Left renal cortex interstitium (tissue), 4 donors: Measurements from ENCODE around the gene MFSD6. TPM values are rescaled to one million over a fixed set of nuclear protein-coding genes. Genes with fewer than 3 reads are reported as not detected.
"Not testable (repeated sequence)": the region's sequence is repeated elsewhere in the genome, so short reads cannot be mapped to it uniquely, and the experiment has no call there.

Source experiments
- DNase-seq, 4 donors: peaks; one replicate each; pipeline ENCODE4 v3.0.0-alpha.2; 2013; ENCODE audit warnings: low read depth in 4 of 4, low spot score in 2 of 4, missing footprints in 1 of 4
- polyA plus RNA-seq, 4 donors: library from polyadenylated mRNA; unstranded; fragments of 120-200 nt; gene quantifications; one replicate each; pipeline ENCODE4 v1.2.1, GENCODE V29; 2013; ENCODE audit not compliant: insufficient read length in 4 of 4

The MFSD6 gene
- polyA plus RNA-seq, result 10 to 100 TPM; 13.2 to 17.2 (median 13.7) TPM

- DNase-seq, result peak in 1 of 4 donors; percentile 13
Observed at GRCh38 chr2:190407662-190408537, at the start of gene MFSD6. MFSD6 (plus strand) TSS chr2:190408355; CDS start chr2:190436030, 27,675 bp downstream.

- not testable (repeated sequence) for DNase-seq
Observed at GRCh38 chr2:190358655-190359448, 49.3 kb upstream of the MFSD6 start.

DNA sequence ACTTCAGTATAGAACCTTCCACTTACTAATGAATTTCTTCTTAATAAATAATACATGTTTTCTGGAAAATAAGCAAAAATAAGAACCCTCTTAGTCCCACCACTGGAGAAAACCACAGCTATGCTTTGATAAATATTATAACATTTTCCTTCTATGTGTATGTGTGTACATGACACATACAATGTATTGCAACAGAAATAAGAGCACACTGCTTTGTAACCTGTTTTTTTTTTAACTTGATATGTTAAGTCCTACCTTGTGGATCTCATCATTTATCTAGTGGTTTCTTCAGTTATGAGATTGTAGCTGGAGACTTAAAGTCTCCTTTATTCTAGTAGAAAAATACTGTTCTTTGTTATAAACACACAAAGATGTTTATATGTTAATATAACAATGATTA, 47.6 kb upstream of the MFSD6 start:
- DNase-seq, result no peak

DNA sequence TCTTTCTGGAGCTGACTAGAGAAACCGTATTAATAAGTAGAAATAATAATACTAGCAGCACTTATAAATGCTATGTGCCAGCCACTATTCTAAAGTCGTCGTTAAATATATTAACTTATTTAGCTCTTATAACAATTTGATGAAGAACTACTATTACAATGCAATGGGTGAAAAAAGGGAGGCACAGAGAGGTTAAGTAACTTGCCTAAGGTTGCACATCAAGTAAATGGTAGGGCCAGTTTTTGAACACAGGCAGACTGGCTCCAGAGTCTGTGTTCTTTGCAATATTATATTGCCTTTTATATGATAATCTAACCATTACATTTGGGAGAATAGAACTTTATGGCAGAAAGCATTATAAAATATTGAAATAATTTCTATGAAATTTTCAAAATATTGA, 47.2 kb upstream of the MFSD6 start:
- DNase-seq, result no peak

DNA sequence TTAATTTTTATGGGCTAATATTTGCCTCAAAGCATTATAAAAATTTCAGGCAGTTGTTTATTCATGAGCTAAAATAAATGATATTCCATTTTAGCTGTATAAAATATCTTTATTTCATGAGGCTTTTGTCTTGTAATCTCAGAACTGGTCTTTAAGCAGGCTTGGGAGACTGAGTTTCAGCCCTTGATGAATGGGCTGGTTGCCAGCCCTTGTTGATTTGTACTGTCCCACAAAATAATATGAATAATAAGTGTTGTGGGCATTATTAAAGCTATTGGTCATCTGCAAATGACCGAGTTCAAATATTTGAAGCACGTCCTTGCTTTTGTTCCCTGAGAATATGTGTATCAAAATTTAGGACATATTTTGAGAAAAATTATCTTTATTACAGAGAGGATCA, 46.6 kb upstream of the MFSD6 start:
- no peak for DNase-seq

DNA sequence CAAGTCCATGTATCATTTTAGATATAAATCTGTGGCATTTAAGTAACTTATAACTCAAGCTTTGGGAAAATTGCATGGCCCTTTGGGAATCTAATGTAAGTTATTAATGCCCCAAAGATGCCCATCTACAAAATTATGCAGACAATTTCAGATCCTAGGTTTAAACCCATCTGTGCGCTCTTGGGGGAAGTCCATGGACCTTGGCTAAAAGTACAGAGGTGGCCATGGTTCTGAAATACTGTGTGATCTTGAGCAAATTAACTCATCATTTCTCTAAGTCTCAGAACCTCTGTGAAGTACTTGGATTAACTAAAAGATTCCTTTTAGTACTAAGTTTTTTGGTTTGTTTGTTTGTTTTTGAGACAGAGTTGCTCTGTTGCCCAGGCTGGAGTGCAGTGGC, 45.3 kb upstream of the MFSD6 start:
- DNase-seq, result no peak

GRCh38 chr2:190365499-190366204, 42.5 kb upstream of the MFSD6 start:
- DNase-seq, result no peak

GRCh38 chr2:190366248-190366753, 41.9 kb upstream of the MFSD6 start:
- DNase-seq, result no peak

GRCh38 chr2:190367091-190367490, 41.1 kb upstream of the MFSD6 start:
- no peak for DNase-seq

DNA sequence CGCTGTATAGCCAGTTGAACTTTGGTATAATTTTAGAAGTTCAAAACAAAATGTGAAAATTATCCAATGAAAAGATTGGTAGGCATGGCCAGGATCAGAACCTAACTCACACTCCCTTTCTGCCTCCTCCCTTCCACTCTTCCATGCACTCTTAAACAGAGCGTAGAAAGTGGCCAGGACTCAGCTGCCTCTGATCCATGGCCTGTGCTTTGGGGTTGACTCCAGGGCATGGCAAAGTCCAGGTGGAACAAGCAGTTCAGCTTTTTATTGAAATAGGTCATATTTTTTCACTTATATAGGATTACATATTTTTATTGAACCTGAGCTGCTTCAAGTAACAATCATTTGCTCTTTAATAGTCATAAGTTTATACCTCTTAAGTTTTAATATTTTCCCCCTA, 38.5 kb upstream of the MFSD6 start:
- no peak for DNase-seq

GRCh38 chr2:190376083-190376482, 32.1 kb upstream of the MFSD6 start:
- no peak for DNase-seq

DNA sequence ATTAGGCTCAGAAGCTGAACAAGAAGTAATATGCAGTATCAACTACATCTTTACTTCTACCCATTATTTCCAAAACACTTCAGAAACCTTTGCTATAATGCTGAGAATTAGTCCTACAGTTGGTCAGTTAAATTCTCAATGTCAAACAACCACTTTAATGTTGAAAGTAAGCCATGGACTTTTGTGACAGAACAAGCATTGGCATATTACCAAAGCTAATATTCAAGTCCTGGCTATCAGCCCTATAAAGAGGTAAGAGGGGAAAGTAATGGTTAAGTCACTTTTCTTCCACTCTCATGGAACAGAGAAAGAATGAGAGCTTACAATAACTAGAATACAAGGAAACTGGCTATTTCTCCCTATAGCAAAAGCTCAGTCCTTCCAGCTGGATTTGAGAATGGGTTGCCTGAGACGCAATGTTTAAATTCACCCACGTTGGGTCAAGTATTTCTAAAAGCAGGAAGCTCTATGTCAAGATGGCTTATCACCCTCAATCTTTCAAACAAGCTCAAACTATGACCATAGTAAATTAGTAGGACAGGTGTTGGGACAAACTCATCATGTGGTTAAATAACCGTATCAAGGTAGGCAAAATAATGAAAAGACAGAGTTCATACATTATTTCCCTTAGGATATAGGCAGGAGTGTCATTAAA, 31.4 kb upstream of the MFSD6 start:
- no peak for DNase-seq

GRCh38 chr2:190378880-190379237, 29.3 kb upstream of the MFSD6 start:
- no peak for DNase-seq

DNA sequence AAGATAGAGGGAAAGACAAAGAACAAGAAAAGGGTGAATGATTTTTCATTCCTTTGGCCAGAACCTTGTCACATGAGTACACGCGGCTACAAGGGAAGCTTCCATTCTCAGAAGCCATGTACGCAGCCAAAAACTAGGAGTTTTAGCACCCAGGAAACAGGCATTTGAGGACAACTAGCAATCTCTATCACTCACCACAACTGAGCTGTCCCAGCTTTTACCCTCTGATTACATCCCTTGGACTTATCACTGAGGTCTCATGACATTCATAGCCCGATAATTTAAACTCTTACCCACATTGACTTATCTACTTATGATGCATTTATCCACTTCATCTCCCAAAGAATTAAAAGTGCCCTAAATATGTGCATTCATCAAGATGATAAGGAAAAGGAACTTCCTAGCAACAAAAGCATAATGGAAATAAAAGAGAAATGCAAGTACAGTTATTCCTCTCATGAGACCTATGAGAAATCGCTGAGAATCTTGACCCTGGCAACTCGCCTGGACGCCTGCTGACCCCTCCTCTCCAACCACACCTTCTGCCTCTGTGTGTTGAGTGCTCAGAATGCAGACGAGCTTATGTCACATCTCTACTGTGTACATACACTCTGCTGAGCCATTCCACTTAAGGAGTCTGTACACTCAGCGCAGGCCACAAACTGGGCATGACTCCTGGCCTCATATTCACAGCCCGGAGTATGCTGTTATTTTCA, 28.7 kb upstream of the MFSD6 start:
- DNase-seq, result no peak

- no peak for DNase-seq
Observed at GRCh38 chr2:190380962-190381412, 27.2 kb upstream of the MFSD6 start.

DNA sequence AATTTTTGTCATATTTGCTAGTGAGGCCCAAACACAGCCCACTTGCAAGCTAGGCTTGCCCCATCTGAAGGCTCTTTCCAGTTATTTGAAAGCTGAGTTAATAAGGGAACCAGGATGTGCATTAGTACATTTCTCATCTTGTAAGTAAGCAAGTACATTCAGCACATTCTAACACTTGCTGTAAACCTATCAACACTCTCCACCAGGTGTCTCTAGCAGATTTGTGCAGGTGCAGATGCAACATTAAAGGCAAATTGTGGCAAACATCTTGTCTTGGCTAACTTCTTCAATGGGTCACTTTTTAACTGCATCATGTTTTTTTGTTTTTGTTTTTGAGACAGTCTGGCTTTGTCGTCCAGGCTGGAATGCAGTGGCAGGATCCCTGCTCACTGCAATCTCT, 25.3 kb upstream of the MFSD6 start:
- DNase-seq, result peak in 1 of 4 donors; percentile 29

DNA sequence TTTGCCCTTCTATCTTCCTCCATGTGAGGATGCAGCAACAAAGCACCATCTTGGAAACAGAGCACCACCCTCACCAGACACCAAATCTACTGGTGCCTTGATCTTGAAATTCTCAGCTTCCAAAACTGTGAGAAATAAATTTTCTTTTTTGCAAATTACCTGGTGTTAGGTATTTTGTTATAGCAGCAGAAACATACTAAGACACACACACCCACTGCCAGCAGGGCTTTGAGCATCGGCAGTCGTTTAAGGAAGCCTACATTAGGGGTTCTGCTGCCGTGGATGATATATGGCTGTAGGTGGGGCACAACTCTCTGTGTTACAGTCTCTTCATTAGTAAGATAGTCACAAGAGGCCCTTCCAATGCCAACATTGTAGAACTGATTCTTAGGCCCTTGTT, 20.7 kb upstream of the MFSD6 start:
- no peak for DNase-seq

- no peak for DNase-seq
Observed at GRCh38 chr2:190396271-190396670, 11.9 kb upstream of the MFSD6 start.

DNA sequence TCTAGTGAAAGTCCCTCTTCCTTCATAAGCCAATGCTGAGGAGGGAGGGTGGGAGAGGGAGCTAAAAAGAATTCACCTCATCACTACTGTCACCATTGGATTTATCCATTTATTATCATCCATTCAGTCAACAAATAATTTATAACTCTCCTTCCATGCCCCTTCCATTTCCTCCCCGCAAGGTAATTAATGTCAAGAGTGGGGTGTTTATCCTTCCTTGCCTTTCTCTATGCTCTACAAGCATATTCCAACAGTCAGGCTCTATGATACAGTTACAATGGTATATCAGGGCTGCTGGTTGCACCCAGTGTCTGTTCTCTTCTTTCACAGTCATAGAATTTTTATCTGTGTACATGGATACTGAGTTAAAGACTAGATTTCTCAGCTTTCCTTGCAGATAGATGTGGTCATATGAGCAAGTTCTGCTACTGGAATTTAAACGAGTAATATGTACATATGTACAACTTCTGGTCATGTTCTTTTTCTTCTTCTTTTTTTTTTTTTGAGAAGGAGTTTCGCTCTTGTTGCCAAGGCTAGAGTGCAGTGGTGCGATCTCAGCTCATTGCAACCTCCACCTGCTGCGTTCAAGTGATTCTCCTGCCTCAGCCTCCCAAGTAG, 5.1 kb upstream of the MFSD6 start:
- no peak for DNase-seq
